Fibroblast of mammary gland (primary cell): ENCODE results near the gene MPST.

Source experiments
- DNase-seq: peaks from one replicate; pipeline ENCODE4 v3.0.0-alpha.2; 2010; ENCODE audit warnings: low read depth
- H3K4me3 ChIP-seq: 2 replicates; pipeline ENCODE4 v1.5.1; 2011; ENCODE audit warnings: low read depth, mild to moderate bottlenecking, low read length, moderate library complexity; ENCODE audit not compliant: control insufficient read depth
- TF ChIP-seq, protein P1 (sequence below): conservative IDR thresholded peaks from 2 replicates; pipeline ENCODE4 v1.5.1; 2011; ENCODE audit warnings: low read depth, low read length, inconsistent platforms; ENCODE audit not compliant: control insufficient read depth, insufficient read depth

Gene MPST

DNA sequence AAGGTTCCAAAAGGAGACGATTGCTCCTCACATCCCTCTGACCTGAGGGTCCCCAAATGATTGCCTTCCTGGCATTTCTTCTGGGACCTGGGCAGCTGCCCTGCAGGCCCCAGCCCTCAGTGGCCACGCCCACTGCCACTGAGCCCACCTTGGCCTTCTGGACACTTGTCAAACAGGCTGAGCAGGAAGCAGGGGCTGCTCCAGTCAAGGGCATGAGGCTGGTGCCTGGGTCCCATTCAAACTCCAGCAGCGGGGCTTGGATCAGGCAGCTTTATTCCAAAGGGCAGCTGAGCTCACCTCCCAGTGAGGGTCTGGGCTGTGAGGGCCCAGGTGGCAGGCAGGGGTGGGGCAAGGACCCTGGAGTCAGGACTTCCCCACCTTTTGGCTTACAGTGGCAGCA is 45.6 kb downstream of the MPST start:
- TF ChIP-seq, protein P1, sequence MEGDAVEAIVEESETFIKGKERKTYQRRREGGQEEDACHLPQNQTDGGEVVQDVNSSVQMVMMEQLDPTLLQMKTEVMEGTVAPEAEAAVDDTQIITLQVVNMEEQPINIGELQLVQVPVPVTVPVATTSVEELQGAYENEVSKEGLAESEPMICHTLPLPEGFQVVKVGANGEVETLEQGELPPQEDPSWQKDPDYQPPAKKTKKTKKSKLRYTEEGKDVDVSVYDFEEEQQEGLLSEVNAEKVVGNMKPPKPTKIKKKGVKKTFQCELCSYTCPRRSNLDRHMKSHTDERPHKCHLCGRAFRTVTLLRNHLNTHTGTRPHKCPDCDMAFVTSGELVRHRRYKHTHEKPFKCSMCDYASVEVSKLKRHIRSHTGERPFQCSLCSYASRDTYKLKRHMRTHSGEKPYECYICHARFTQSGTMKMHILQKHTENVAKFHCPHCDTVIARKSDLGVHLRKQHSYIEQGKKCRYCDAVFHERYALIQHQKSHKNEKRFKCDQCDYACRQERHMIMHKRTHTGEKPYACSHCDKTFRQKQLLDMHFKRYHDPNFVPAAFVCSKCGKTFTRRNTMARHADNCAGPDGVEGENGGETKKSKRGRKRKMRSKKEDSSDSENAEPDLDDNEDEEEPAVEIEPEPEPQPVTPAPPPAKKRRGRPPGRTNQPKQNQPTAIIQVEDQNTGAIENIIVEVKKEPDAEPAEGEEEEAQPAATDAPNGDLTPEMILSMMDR: no peak
- DNase-seq: no peak
- H3K4me3 ChIP-seq: no peak overlapping the region

DNA sequence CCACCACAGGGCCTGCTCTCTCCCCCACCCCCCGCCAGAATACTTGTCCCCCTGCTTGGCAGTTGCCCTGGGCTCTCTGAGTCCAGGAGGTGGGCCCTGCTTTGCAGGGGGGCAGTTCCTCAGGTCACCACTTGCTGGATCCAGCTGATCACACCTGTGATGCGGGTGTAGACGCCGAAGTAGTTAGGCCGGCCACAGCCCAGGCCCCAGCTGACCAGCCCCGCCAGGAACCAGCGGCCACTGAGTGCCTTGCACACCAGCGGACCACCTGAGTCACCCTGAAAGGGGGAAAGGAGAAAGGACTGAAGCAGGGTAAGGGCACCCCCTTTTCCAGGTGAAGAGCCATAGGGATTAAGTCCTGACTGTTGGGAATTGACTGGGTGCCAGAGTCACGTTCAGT is 46.4 kb downstream of the MPST start:
- H3K4me3 ChIP-seq: no peak overlapping the region
- no peak for DNase-seq
- TF ChIP-seq, protein P1: no peak

DNA sequence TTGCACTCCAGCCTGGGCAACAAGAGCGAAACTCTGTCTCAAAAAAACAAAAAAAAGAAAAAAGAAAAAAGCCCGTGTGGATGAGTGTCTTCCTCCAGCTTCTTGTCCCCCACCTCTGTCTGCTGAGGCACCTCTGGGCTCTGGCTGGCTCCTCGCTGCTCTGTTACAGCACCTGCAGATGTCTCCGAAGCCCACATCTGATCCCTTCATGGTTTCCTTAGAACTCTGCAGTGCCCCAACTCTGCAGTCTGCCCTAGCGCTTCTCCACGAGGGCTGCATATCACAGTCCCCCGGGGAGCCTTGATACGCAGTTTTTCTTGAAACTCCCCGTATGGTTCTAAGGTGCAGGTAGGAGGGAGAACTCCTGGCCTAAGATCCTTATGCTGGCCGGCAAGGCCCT is 47.9 kb downstream of the MPST start:
- no peak overlapping the region for H3K4me3 ChIP-seq
- TF ChIP-seq, protein P1: no peak
- DNase-seq: no peak

GRCh38 chr22:37068859-37069258 is 49.3 kb downstream of the MPST start:
- TF ChIP-seq, protein P1: no peak
- DNase-seq: no peak
- H3K4me3 ChIP-seq: no peak overlapping the region

GRCh38 chr22:37069319-37069718 is 49.8 kb downstream of the MPST start:
- H3K4me3 ChIP-seq: no peak overlapping the region
- TF ChIP-seq, protein P1: no peak
- no peak for DNase-seq

- TF ChIP-seq, protein P1: no peak
- DNase-seq: no peak
- H3K4me3 ChIP-seq: no peak overlapping the region
These were observed 50.2 kb downstream of the MPST start for GRCh38 chr22:37069719-37070118.

DNA sequence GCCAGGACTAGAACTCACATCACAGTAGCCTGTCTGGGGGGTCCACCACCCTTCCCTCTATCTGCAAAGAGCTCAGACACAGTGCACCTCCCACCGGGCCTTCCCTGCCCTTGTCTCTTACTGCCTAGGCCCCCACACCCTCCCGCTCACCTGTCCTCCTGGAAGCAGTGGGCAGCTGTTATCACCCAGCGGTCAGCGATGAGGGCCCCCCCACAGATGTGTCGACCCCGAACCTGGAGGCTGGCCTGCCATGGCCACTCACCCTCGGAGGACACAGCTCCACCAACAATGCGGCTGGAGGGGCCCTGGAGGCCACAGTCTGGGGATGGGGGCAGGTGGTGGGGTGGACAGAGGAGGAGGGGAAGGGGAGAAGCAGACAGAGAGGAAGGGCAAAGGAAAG is 50.8 kb downstream of the MPST start:
- H3K4me3 ChIP-seq: no peak overlapping the region
- TF ChIP-seq, protein P1: no peak
- DNase-seq: no peak
